Measurements from ENCODE around the gene PLEKHM3.

Gene PLEKHM3

DNA sequence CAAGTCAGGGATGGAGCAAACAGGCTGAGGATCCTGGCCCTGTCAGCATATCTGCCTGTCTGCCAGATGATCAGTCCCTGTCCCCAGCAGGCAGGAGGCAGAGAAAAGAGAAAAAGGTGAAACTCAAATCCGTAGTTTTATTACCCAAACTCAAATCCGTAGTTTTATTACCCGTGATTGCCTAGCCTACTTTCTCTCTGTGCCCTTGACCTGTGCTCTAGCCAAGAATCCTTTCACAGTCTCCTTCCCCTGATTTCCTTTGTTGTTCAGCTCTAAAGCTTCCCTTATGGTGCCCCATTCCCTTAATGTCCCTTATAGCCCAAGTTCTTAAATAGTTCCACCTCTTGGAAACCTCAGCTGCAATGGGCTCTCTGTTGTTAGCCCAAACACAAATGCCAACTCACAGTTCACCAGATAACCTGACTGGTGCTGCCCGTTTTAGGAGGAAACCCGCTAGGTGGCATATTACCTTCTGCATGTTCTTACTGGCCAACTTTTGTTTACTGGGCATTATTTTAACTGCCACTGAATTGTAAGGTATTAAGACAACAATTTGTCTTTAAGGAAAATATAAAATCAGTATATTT lies 130.0 kb downstream of the PLEKHM3 start:
- TF ChIP-seq TCF12 (IDR thresholded peaks at IDR 0.05; ENCODE audit: low read depth), result no peak
- TF ChIP-seq, protein P1, sequence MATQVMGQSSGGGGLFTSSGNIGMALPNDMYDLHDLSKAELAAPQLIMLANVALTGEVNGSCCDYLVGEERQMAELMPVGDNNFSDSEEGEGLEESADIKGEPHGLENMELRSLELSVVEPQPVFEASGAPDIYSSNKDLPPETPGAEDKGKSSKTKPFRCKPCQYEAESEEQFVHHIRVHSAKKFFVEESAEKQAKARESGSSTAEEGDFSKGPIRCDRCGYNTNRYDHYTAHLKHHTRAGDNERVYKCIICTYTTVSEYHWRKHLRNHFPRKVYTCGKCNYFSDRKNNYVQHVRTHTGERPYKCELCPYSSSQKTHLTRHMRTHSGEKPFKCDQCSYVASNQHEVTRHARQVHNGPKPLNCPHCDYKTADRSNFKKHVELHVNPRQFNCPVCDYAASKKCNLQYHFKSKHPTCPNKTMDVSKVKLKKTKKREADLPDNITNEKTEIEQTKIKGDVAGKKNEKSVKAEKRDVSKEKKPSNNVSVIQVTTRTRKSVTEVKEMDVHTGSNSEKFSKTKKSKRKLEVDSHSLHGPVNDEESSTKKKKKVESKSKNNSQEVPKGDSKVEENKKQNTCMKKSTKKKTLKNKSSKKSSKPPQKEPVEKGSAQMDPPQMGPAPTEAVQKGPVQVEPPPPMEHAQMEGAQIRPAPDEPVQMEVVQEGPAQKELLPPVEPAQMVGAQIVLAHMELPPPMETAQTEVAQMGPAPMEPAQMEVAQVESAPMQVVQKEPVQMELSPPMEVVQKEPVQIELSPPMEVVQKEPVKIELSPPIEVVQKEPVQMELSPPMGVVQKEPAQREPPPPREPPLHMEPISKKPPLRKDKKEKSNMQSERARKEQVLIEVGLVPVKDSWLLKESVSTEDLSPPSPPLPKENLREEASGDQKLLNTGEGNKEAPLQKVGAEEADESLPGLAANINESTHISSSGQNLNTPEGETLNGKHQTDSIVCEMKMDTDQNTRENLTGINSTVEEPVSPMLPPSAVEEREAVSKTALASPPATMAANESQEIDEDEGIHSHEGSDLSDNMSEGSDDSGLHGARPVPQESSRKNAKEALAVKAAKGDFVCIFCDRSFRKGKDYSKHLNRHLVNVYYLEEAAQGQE (IDR thresholded peaks at IDR 0.05; ENCODE audit: low read depth), result no peak
- TF ChIP-seq RAD21 (IDR thresholded peaks at IDR 0.05; ENCODE audit: low read depth), result no peak
- no peak for TF ChIP-seq FOXM1 (IDR thresholded peaks at IDR 0.05; ENCODE audit: borderline replicate concordance, low read depth)
- no peak for TF ChIP-seq TAF1 (IDR thresholded peaks at IDR 0.05; ENCODE audit: low read depth)
- no peak for TF ChIP-seq NFIC (IDR thresholded peaks at IDR 0.05)
- TF ChIP-seq, protein P2, sequence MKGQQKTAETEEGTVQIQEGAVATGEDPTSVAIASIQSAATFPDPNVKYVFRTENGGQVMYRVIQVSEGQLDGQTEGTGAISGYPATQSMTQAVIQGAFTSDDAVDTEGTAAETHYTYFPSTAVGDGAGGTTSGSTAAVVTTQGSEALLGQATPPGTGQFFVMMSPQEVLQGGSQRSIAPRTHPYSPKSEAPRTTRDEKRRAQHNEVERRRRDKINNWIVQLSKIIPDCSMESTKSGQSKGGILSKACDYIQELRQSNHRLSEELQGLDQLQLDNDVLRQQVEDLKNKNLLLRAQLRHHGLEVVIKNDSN (IDR thresholded peaks at IDR 0.05), result no peak
- no peak for TF ChIP-seq EGR1 (IDR thresholded peaks at IDR 0.05)

DNA sequence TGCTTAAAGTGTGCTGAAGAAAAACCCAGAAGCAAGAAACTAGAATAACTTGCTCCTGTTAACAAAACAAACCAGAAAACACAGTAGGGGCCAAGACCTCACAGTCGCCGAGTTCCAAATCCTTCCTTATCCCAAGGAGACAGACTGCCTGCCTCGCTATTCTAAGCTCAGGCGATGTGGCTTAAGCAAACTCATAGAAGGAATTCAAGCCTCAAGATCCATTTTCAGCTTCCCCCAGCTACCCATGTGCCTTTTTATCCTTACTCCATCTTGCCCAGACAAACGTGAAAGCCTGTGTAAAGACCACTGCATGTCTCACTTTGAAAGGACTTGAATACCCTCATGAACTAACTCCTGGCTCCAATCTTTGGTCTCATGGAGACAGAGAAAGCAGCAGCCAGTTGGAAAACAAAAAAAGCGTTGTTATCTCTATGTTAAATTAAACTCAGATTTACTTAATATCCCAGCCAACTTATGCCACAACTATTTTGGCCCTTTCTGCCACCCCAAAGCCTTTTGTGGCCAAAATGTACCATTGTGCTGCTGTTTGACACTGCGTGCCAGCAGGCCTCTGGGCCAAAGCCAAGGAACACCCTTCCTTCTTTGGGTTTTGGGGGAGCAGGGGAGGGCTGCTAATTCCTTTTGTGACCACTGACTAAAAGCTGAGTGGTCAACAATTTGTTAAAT lies 132.5 kb downstream of the PLEKHM3 start:
- TF ChIP-seq FOXM1 (IDR thresholded peaks at IDR 0.05; ENCODE audit: borderline replicate concordance, low read depth), result no peak
- TF ChIP-seq MAX (IDR thresholded peaks at IDR 0.05), result no peak
- TF ChIP-seq TEAD4 (IDR thresholded peaks at IDR 0.05), result no peak
- no peak for TF ChIP-seq CREB1 (IDR thresholded peaks at IDR 0.05; ENCODE audit: low read depth)

DNA sequence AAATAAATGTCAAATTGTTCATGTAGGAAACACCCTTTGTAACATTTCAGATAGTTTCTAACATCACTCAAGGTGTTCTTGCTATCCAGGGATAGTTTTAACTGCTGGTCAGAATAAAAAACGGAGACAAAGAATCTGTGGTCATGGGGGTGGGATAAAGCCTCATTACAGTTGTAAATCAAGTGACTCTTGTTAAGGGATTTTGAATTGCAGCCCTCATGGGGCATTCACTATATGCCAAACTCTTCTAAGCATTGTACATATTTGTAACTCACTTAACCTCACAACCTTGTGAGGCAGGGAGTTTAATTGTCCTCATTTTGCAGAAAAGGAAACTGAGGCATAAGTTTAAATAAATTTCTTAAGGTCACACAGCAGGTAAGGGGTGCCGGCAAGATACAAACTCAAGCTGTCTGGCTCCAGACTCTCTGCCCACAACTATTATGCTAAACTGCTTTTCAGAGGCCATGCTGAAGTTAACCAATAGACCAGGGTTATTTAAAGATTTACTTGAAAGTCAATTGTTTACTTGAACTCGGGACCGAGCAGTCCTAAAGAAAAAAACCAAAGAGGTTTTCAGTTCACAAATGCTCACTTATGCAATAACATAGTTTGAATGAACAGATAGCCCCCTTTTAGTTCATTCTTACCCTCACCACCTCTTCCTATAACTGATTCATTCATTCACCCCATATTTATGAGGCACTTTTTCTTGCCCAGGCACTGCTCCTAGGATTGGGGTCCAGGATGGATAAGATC lies 134.1 kb downstream of the PLEKHM3 start:
- TF ChIP-seq EP300 (IDR thresholded peaks at IDR 0.05; ENCODE audit: borderline replicate concordance) (no peak), TCF12 (IDR thresholded peaks at IDR 0.05; ENCODE audit: low read depth) (no peak), YY1 (IDR thresholded peaks at IDR 0.05; ENCODE audit: low read depth) (no peak), ZBTB7A (IDR thresholded peaks at IDR 0.05; ENCODE audit: low read depth) (no peak), TEAD4 (IDR thresholded peaks at IDR 0.05) (no peak)

DNA sequence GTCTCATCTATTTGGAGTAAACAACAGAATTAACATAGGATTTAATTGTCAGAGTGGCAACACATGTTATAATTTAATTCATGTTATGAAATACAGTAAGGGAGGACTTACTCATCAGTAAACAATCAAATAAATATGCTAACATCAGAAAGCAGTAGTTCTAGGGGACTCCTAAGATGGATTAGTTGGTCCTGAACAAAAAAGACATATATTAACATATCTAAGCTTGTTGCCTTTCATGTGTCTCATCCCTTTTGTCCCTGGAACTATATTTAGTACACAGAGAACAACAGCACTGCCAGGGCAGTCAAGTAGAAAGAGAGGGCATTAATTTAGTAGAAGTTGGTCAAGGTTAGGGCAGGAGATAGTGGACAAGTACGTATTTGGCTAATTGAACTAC lies 137.8 kb downstream of the PLEKHM3 start:
- no peak for TF ChIP-seq TCF12 (IDR thresholded peaks at IDR 0.05; ENCODE audit: low read depth)
- TF ChIP-seq TAF1 (IDR thresholded peaks at IDR 0.05; ENCODE audit: low read depth), result no peak
- TF ChIP-seq, protein P2 (IDR thresholded peaks at IDR 0.05), result no peak
- TF ChIP-seq MAX (IDR thresholded peaks at IDR 0.05), result no peak
- TF ChIP-seq EP300 (IDR thresholded peaks at IDR 0.05; ENCODE audit: borderline replicate concordance), result no peak
- TF ChIP-seq EGR1 (IDR thresholded peaks at IDR 0.05), result no peak
- TF ChIP-seq ZBTB7A (IDR thresholded peaks at IDR 0.05; ENCODE audit: low read depth), result no peak
- no peak for TF ChIP-seq YY1 (IDR thresholded peaks at IDR 0.05; ENCODE audit: low read depth)
- TF ChIP-seq CREB1 (IDR thresholded peaks at IDR 0.05; ENCODE audit: low read depth), result no peak

GRCh38 chr2:207885010-207885409 lies 140.3 kb downstream of the PLEKHM3 start:
- TF ChIP-seq MAX (IDR thresholded peaks at IDR 0.05) (no peak), CEBPB (IDR thresholded peaks at IDR 0.05) (no peak)

GRCh38 chr2:207884127-207884526 lies 141.2 kb downstream of the PLEKHM3 start:
- TF ChIP-seq ZBTB7A (IDR thresholded peaks at IDR 0.05; ENCODE audit: low read depth) (no peak), TCF12 (IDR thresholded peaks at IDR 0.05; ENCODE audit: low read depth) (no peak), MAX (IDR thresholded peaks at IDR 0.05) (no peak), NFIC (IDR thresholded peaks at IDR 0.05) (no peak), EP300 (IDR thresholded peaks at IDR 0.05; ENCODE audit: borderline replicate concordance) (no peak), TEAD4 (IDR thresholded peaks at IDR 0.05) (no peak), TAF1 (IDR thresholded peaks at IDR 0.05; ENCODE audit: low read depth) (no peak), CEBPB (IDR thresholded peaks at IDR 0.05) (no peak), CREB1 (IDR thresholded peaks at IDR 0.05; ENCODE audit: low read depth) (no peak), EGR1 (IDR thresholded peaks at IDR 0.05) (no peak), RAD21 (IDR thresholded peaks at IDR 0.05; ENCODE audit: low read depth) (no peak), YY1 (IDR thresholded peaks at IDR 0.05; ENCODE audit: low read depth) (no peak), FOXM1 (IDR thresholded peaks at IDR 0.05; ENCODE audit: borderline replicate concordance, low read depth) (no peak)
- TF ChIP-seq, protein P1 (IDR thresholded peaks at IDR 0.05; ENCODE audit: low read depth), result no peak
- TF ChIP-seq, protein P2 (IDR thresholded peaks at IDR 0.05), result no peak
